GM12878 (cell line): ENCODE measurements around the gene RPL7A. TPM values are rescaled to one million over a fixed set of nuclear protein-coding genes. Genes with fewer than 3 reads are reported as not detected.

ENCODE experiments used
- ATAC-seq: fragments of 200-7000 bp; cut with Tn5 transposase; 3 replicates; pipeline ENCODE4 v1.9.1; 2020; ENCODE audit warnings: mild to moderate bottlenecking, moderate library complexity
- BruUV-seq: library from RNA; stranded (reverse); fragments of 400-500 nt; replicated peaks from 2 replicates; lab custom pipeline; 2021; lab: Mats Ljungman, UMichigan
- CTCF ChIA-PET: fragments of 300-600 bp; sonication (Branson Sonifier 250); formaldehyde crosslinking; extraction: SDS; loops from one replicate; lab custom pipeline; 2021; ENCODE audit warnings: inconsistent platforms; lab: Yijun Ruan, JAX
- POLR2A ChIA-PET: fragments of 350-600 bp; formaldehyde crosslinking; extraction: SDS; loops from one replicate; lab custom pipeline; 2021; ENCODE audit warnings: inconsistent platforms; lab: Charles Lee
- RAD21 ChIA-PET: fragments of 300-600 bp; sonication (Branson Sonifier 250); formaldehyde crosslinking; loops from one replicate; lab custom pipeline; 2023; ENCODE audit warnings: antibody characterized with exemption; ENCODE audit not compliant: unreplicated experiment; lab: Charles Lee
- SMC1A ChIA-PET: fragments of 300-600 bp; sonication (Branson Sonifier 250); formaldehyde crosslinking; loops from one replicate; lab custom pipeline; 2023; ENCODE audit not compliant: unreplicated experiment, uncharacterized antibody; lab: Charles Lee
- DNase-seq: peaks from one replicate; pipeline ENCODE4 v3.0.0-alpha.2; 2011; ENCODE audit warnings: low read depth, low spot score
- FAIRE-seq: peaks from 3 replicates; lab custom pipeline; 2011; peaks lifted over from hg19 to GRCh38; lab: Jason Lieb, UNC
- H2AFZ ChIP-seq: 2 replicates; pipeline ENCODE4 v1.6.0; 2011; ENCODE audit warnings: low read depth, low read length, control low read depth; ENCODE audit not compliant: control insufficient read depth
- H3K27ac ChIP-seq: 2 replicates; pipeline ENCODE4 v1.5.1; 2011; ENCODE audit warnings: control low read depth; ENCODE audit not compliant: control insufficient read depth, insufficient read depth
- H3K27me3 ChIP-seq, 2 experiments: replicated peaks in 1 of 2; 2 replicates each; pipeline versions ENCODE4 v1.6.0 to v1.6.1; 2011; ENCODE audit warnings: low read length in 1 of 2; ENCODE audit not compliant: control insufficient read depth in 2 of 2, insufficient read depth in 2 of 2
- H3K36me3 ChIP-seq, 2 experiments: 2 replicates each; pipeline ENCODE4 v1.5.1; 2011; ENCODE audit warnings: low read length in 1 of 2; ENCODE audit not compliant: control insufficient read depth in 2 of 2, insufficient read depth in 2 of 2
- H3K4me1 ChIP-seq: 2 replicates; pipeline ENCODE4 v1.6.1; 2011; ENCODE audit warnings: mild to moderate bottlenecking, low read length, moderate library complexity, mixed read lengths; ENCODE audit not compliant: control insufficient read depth, insufficient read depth
- H3K4me2 ChIP-seq: 2 replicates; pipeline ENCODE4 v1.6.0; 2011; ENCODE audit warnings: control low read depth; ENCODE audit not compliant: control insufficient read depth, insufficient read depth
- H3K4me3 ChIP-seq: fragments of 200-600 bp; sonication (generic); 2 replicates; pipeline ENCODE4 v1.5.1; 2016
- H3K79me2 ChIP-seq: 2 replicates; pipeline ENCODE4 v1.6.0; 2011; ENCODE audit warnings: low read length; ENCODE audit not compliant: control insufficient read depth, insufficient read depth
- H3K9ac ChIP-seq: 2 replicates; pipeline ENCODE4 v1.8.0; 2011; ENCODE audit warnings: low read length, control low read depth, mixed read lengths; ENCODE audit not compliant: control insufficient read depth, insufficient read depth
- H3K9me3 ChIP-seq: replicated peaks from 3 replicates; pipeline ENCODE4 v1.5.1; 2011; ENCODE audit warnings: mild to moderate bottlenecking, low read length; ENCODE audit not compliant: control insufficient read depth, insufficient read depth
- H4K20me1 ChIP-seq: 2 replicates; pipeline ENCODE4 v1.6.0; 2011; ENCODE audit not compliant: control insufficient read depth, insufficient read depth
- BCL11A ChIP-seq: IDR thresholded peaks from 2 replicates; pipeline ENCODE4 v1.6.1; 2011; ENCODE audit warnings: low read depth, low read length
- CHD4 ChIP-seq: fragments of 200-600 bp; sonication (generic); IDR thresholded peaks from 2 replicates; pipeline ENCODE4 v1.6.1; 2016; ENCODE audit warnings: mild to moderate bottlenecking
- EGR1 ChIP-seq, 2 experiments: IDR thresholded peaks; 1 replicate in 1 of 2; 2 replicates in 1 of 2; pipeline ENCODE4 v1.6.1; 2011 to 2012; ENCODE audit warnings: low read depth in 2 of 2, low read length in 2 of 2, borderline replicate concordance in 1 of 2, mild to moderate bottlenecking in 1 of 2, moderate library complexity in 1 of 2
- MTA2 ChIP-seq: fragments of 450-650 bp; IDR thresholded peaks from 2 replicates; pipeline ENCODE4 v1.6.1; 2016; ENCODE audit warnings: low read depth, mild to moderate bottlenecking, moderate library complexity
- POU2F2 ChIP-seq: IDR thresholded peaks from 3 replicates; pipeline ENCODE4 v1.6.1; 2011; ENCODE audit warnings: low read depth, mild to moderate bottlenecking, low read length, borderline replicate concordance
- RAD21 ChIP-seq: IDR thresholded peaks from 2 replicates; pipeline ENCODE4 v1.6.1; 2011; ENCODE audit warnings: mild to moderate bottlenecking, low read depth, low read length, moderate library complexity; ENCODE audit not compliant: insufficient read depth
- REST ChIP-seq: IDR thresholded peaks from 2 replicates; pipeline ENCODE4 v1.6.1; 2012; ENCODE audit warnings: mild to moderate bottlenecking, low read depth, low read length
- TBL1XR1 ChIP-seq: IDR thresholded peaks from 2 replicates; pipeline ENCODE4 v1.6.1; 2012; ENCODE audit warnings: low read depth, low read length, improper control_type of control experiment
- ZNF24 ChIP-seq: fragments of 450-650 bp; IDR thresholded peaks from 2 replicates; pipeline ENCODE4 v1.6.1; 2017; ENCODE audit warnings: antibody characterized with exemption, mild to moderate bottlenecking
- WGBS: methylation state at CpG from one replicate; pipeline ENCODE4 v1.1.6; 2016; ENCODE audit warnings: low lambda C conversion rate; ENCODE audit not compliant: insufficient replicate concordance, insufficient coverage; ENCODE audit errors: missing lambda C conversion rate; 5-methylcytosine and 5-hydroxymethylcytosine counted together
- in situ Hi-C: fragments of 300-500 bp; cut with MboI; formaldehyde crosslinking; loops from 9 replicates; pipeline ENCODE4 v1.14.3; 2018; ENCODE audit warnings: mixed read lengths
- intact Hi-C: fragments of 100-400 bp; cut with micrococcal nuclease; formaldehyde crosslinking; loops from one replicate; pipeline ENCODE4 v1.14.2; 2022; ENCODE audit not compliant: unreplicated experiment
- polyA plus RNA-seq, 11 experiments: library from polyadenylated mRNA; depleted of rRNA in 4 of 11; unstranded in 6 of 11; stranded (reverse) in 5 of 11; fragments of >200 nt; fragmentation: Nextera tagmentation in 4 of 11; fragmentation: Illumina TruSeq in 1 of 11; extraction: Ambion mirVana in 4 of 11; extraction: Trizol in 1 of 11; gene quantifications; 1 replicate in 1 of 11; 2 replicates in 10 of 11; pipeline versions ENCODE4 v1.2.1 to v1.2.3, GENCODE V29; 2011 to 2016; ENCODE audit warnings: inconsistent platforms in 2 of 11, missing spikeins in 2 of 11, low read depth in 1 of 11
- total RNA-seq, 4 experiments: library from RNA; depleted of rRNA in 3 of 4; stranded (reverse); fragments of >200 nt in 3 of 4; fragmentation: Illumina TruSeq in 1 of 4; extraction: Trizol in 1 of 4; gene quantifications; 2 replicates each; pipeline versions ENCODE4 v1.2.1 to v1.2.3, GENCODE V29; 2013 to 2021

The RPL7A gene
- total and polyA plus RNA-seq, 10 of the 15 experiments (the other 5 are each of a cell fraction or from before 2014, with no cell fraction given) = 917 to 5,193 (median 3,326) TPM

- ChIA-PET POLR2A (no interaction called here), RAD21 (no interaction called here), SMC1A (no interaction called here), CTCF (interaction anchor here (0.9 kb wide), 1 partner anchor 12 kb away, joined by 3 read pairs; no protein-coding TSS in a partner anchor)
- no peak overlapping the region for H2AFZ ChIP-seq
- no peak for ATAC-seq
- 97% methylated on average over 6 of the region's 6 CpGs for WGBS
- H3K4me2 ChIP-seq = 0 out of 2 replicates have a peak overlapping the region, but pooled peaks have one; percentile 82
- no peak overlapping the region for H3K27ac ChIP-seq
- peaks cover 23 to 29% of the 10 kb centered on the region in 2 experiments for H3K36me3 ChIP-seq
- TF ChIP-seq EGR1 (IDR thresholded peaks at IDR 0.05; ENCODE audit: borderline replicate concordance in 1 of 2, low read depth in 2 of 2, low read length in 2 of 2) (no peak), MTA2 (no peak)
- no peak overlapping the region for H3K4me3 ChIP-seq
- no TSS peak for BruUV-seq
- no peaks in the 10 kb centered on the region for H3K9me3 ChIP-seq
- H3K9ac ChIP-seq = no peak overlapping the region
- peaks cover 21% of the 10 kb centered on the region for H3K4me1 ChIP-seq
- intact Hi-C loops = loop anchor here (5.0 kb wide), 1 partner anchor 132 kb away; the partner anchor contains the start of gene SLC2A6
- no peak for FAIRE-seq
- H3K79me2 ChIP-seq = peaks cover 45% of the 10 kb centered on the region
- no peaks in the 10 kb centered on the region for H3K27me3 ChIP-seq
- H4K20me1 ChIP-seq = no peaks in the 10 kb centered on the region
- no peak for DNase-seq
- in situ Hi-C loops = no loop called here
Measured at GRCh38 chr9:133345596-133345995, 2.4 kb upstream of the RPL7A start.

- SMC1A ChIA-PET = no interaction called here
- in situ Hi-C loops (no loop called here), intact Hi-C loops (loop anchor here (5.0 kb wide), 1 partner anchor 131 kb away; the partner anchor contains the start of gene SLC2A6)
- no peaks in the 10 kb centered on the region for H3K27me3 ChIP-seq
- peaks cover 17% of the 10 kb centered on the region for H3K4me1 ChIP-seq
- H3K36me3 ChIP-seq = peaks cover 28 to 31% of the 10 kb centered on the region in 2 experiments
- WGBS = 48% methylated on average over 15 of the region's 15 CpGs
- CTCF ChIA-PET = interaction anchor here (0.8 to 0.9 kb wide), 2 partner anchors 9 to 12 kb away, joined by 3 read pairs; no protein-coding TSS in a partner anchor
- no peak for DNase-seq
- H3K27ac ChIP-seq = no peak overlapping the region
- no peak for ATAC-seq
- no peak for FAIRE-seq
- peaks cover 47% of the 10 kb centered on the region for H3K79me2 ChIP-seq
- POLR2A ChIA-PET = interaction anchor here (1.1 kb wide), 1 partner anchor 10 kb away, joined by 3 read pairs; the partner anchor contains the start of genes SURF1 and SURF2
- RAD21 ChIA-PET = no interaction called here
- no peaks in the 10 kb centered on the region for H4K20me1 ChIP-seq
- TSS peak; percentile 55 for BruUV-seq
- peak overlapping the region; percentile 82 for H3K4me2 ChIP-seq
- peak overlapping the region; percentile 90 for H3K9ac ChIP-seq
- H2AFZ ChIP-seq = no peak overlapping the region
- no peaks in the 10 kb centered on the region for H3K9me3 ChIP-seq
- peak overlapping the region; percentile 99 for H3K4me3 ChIP-seq
- no peak for TF ChIP-seq CHD4
- no peak for TF ChIP-seq BCL11A
- TF ChIP-seq TBL1XR1 = no peak
- TF ChIP-seq EGR1 (IDR thresholded peaks at IDR 0.05; ENCODE audit: borderline replicate concordance in 1 of 2, low read depth in 2 of 2, low read length in 2 of 2) = no peak
- TF ChIP-seq RAD21 = no peak
- TF ChIP-seq REST = no peak
- no peak for TF ChIP-seq POU2F2
- TF ChIP-seq ZNF24 = no peak
Measured at GRCh38 chr9:133346021-133346785, 1.8 kb upstream of the RPL7A start.
